HEK293 (cell line): ENCODE data around the gene EIF4E2.
A peak's percentile ranks its signal among the peaks of the same experiment; 100 is the strongest.

ENCODE experiments used
- CTCF ChIA-PET: fragments of 350-600 bp; formaldehyde crosslinking; extraction: SDS; loops from one replicate; lab custom pipeline; 2021; ENCODE audit warnings: antibody characterized with exemption; lab: Yijun Ruan, JAX
- POLR2A ChIA-PET: fragments of 300-600 bp; formaldehyde crosslinking; extraction: SDS; loops from one replicate; lab custom pipeline; 2020; ENCODE audit warnings: antibody characterized with exemption, inconsistent platforms; lab: Yijun Ruan, JAX
- H3K27ac ChIP-seq: fragments of 200-500 bp; sonication (Bioruptor generic); 2 replicates; pipeline ENCODE4 v1.5.1; 2014; ENCODE audit warnings: low read depth, low read length, control low read depth, inconsistent platforms; ENCODE audit errors: extremely low read depth
- H3K36me3 ChIP-seq, 2 experiments: fragments of 200-500 bp in 1 of 2; sonication (Bioruptor generic) in 1 of 2; 1 replicate in 1 of 2; 2 replicates in 1 of 2; pipeline ENCODE4 v1.5.1; 2014 to 2017; ENCODE audit warnings: inconsistent platforms in 2 of 2, low read length in 2 of 2; ENCODE audit not compliant: control insufficient read depth in 2 of 2, insufficient read depth in 1 of 2
- H3K4me1 ChIP-seq: fragments of 200-500 bp; sonication (Bioruptor generic); 2 replicates; pipeline ENCODE4 v1.5.1; 2014; ENCODE audit warnings: mild to moderate bottlenecking, low read length, inconsistent platforms; ENCODE audit not compliant: control insufficient read depth, insufficient read depth
- H3K4me3 ChIP-seq: 2 replicates; pipeline ENCODE4 v1.5.1; 2011; ENCODE audit warnings: low read depth, mild to moderate bottlenecking, control low read depth, low read length, moderate library complexity
- H3K9me3 ChIP-seq: fragments of 200-500 bp; sonication (Bioruptor generic); 2 replicates; pipeline ENCODE4 v1.5.1; 2014; ENCODE audit warnings: low read depth, low read length, inconsistent platforms; ENCODE audit not compliant: control insufficient read depth, insufficient read depth
- ATF2 ChIP-seq: fragments of 450-650 bp; formaldehyde crosslinking; IDR thresholded peaks from 2 replicates; pipeline ENCODE4 v1.5.1; 2016; ENCODE audit warnings: missing biosample characterization, missing genetic modification characterization, low read depth
- FEZF1 ChIP-seq: fragments of 450-650 bp; formaldehyde crosslinking; IDR thresholded peaks from 2 replicates; pipeline ENCODE4 v1.5.1; 2016; ENCODE audit warnings: missing biosample characterization, missing genetic modification characterization
- INSM2 ChIP-seq: fragments of 450-650 bp; formaldehyde crosslinking; IDR thresholded peaks from 2 replicates; pipeline ENCODE4 v1.5.1; 2016; ENCODE audit warnings: missing biosample characterization, missing genetic modification characterization
- PRDM6 ChIP-seq: fragments of 450-650 bp; formaldehyde crosslinking; IDR thresholded peaks from 2 replicates; pipeline ENCODE4 v1.5.1; 2017; ENCODE audit warnings: missing biosample characterization, missing genetic modification characterization
- SP3 ChIP-seq: fragments of 450-650 bp; formaldehyde crosslinking; IDR thresholded peaks from 2 replicates; pipeline ENCODE4 v1.5.1; 2016; ENCODE audit warnings: missing biosample characterization, missing genetic modification characterization
- ZBTB20 ChIP-seq: fragments of 450-650 bp; formaldehyde crosslinking; IDR thresholded peaks from 2 replicates; pipeline ENCODE4 v1.5.1; 2016; ENCODE audit warnings: missing biosample characterization, missing genetic modification characterization
- ZBTB7A ChIP-seq: fragments of 450-650 bp; formaldehyde crosslinking; IDR thresholded peaks from 2 replicates; pipeline ENCODE4 v1.5.1; 2016; ENCODE audit warnings: low read depth, missing biosample characterization, missing genetic modification characterization
- ZNF341 ChIP-seq: fragments of 450-650 bp; formaldehyde crosslinking; IDR thresholded peaks from 2 replicates; pipeline ENCODE4; 2016; ENCODE audit warnings: low read depth, missing biosample characterization, missing genetic modification characterization
- ZNF37A ChIP-seq: fragments of 450-650 bp; IDR thresholded peaks from 2 replicates; pipeline ENCODE4 v1.5.1; 2018; ENCODE audit warnings: missing biosample characterization, missing genetic modification characterization
- ZNF394 ChIP-seq: fragments of 450-650 bp; formaldehyde crosslinking; IDR thresholded peaks from 2 replicates; pipeline ENCODE4 v1.5.1; 2016; ENCODE audit warnings: missing biosample characterization, missing genetic modification characterization, mild to moderate bottlenecking, moderate library complexity, borderline replicate concordance
- ZNF521 ChIP-seq: fragments of 450-650 bp; formaldehyde crosslinking; IDR thresholded peaks from 2 replicates; pipeline ENCODE4 v1.5.1; 2017; ENCODE audit warnings: missing biosample characterization, mild to moderate bottlenecking, missing genetic modification characterization
- ZNF658 ChIP-seq: fragments of 450-650 bp; formaldehyde crosslinking; IDR thresholded peaks from 2 replicates; pipeline ENCODE4; 2016; ENCODE audit warnings: missing biosample characterization, missing genetic modification characterization
- ZNF701 ChIP-seq: fragments of 450-650 bp; formaldehyde crosslinking; IDR thresholded peaks from 2 replicates; pipeline ENCODE4 v1.5.1; 2016; ENCODE audit warnings: missing biosample characterization, missing genetic modification characterization
- ZNF747 ChIP-seq: fragments of 450-650 bp; formaldehyde crosslinking; IDR thresholded peaks from 2 replicates; pipeline ENCODE4 v1.5.1; 2016; ENCODE audit warnings: missing biosample characterization, missing genetic modification characterization
- ZNF768 ChIP-seq: fragments of 450-650 bp; formaldehyde crosslinking; IDR thresholded peaks from 2 replicates; pipeline ENCODE4 v1.5.1; 2018; ENCODE audit warnings: missing biosample characterization, mild to moderate bottlenecking, missing genetic modification characterization
- ZNF830 ChIP-seq: fragments of 450-650 bp; IDR thresholded peaks from 2 replicates; pipeline ENCODE4 v1.5.0; 2018; ENCODE audit warnings: missing biosample characterization, missing genetic modification characterization, low read depth, mild to moderate bottlenecking, moderate library complexity

EIF4E2 gene

GRCh38 chr2:232543928-232544631 lies 6.4 kb upstream of the EIF4E2 start:
- Histone ChIP-seq H3K4me1 (no peaks in the 10 kb centered on the region), H3K36me3 (peaks cover 12 to 29% of the 10 kb centered on the region in 2 experiments; a peak in 2 of 3 replicates), H3K4me3 (no peak overlapping the region), H3K9me3 (no peaks in the 10 kb centered on the region), H3K27ac (no peak overlapping the region)
- POLR2A ChIA-PET: no interaction called here
- CTCF ChIA-PET: interaction anchor here (1.0 to 1.7 kb wide), 2 partner anchors 20 to 22 kb away, joined by 3 to 4 read pairs; no protein-coding TSS in a partner anchor
- TF ChIP-seq INSM2: no peak
- peak; percentile 64 for TF ChIP-seq ZBTB20 (tag by site-specific recombination)

GRCh38 chr2:232544674-232545073 lies 5.8 kb upstream of the EIF4E2 start:
- Histone ChIP-seq H3K36me3 (peaks cover 12 to 29% of the 10 kb centered on the region in 2 experiments; a peak in 2 of 3 replicates), H3K27ac (no peak overlapping the region), H3K4me1 (no peaks in the 10 kb centered on the region), H3K9me3 (no peaks in the 10 kb centered on the region), H3K4me3 (no peak overlapping the region)
- CTCF ChIA-PET: interaction anchor here (1.0 to 1.7 kb wide), 2 partner anchors 21 to 23 kb away, joined by 3 to 4 read pairs; no protein-coding TSS in a partner anchor
- POLR2A ChIA-PET: no interaction called here
- TF ChIP-seq ZNF37A: no peak
- TF ChIP-seq ZNF394 (tag by site-specific recombination): no peak
- no peak for TF ChIP-seq SP3
- no peak for TF ChIP-seq ZBTB7A
- no peak for TF ChIP-seq ZNF341 (tag by site-specific recombination)
- no peak for TF ChIP-seq ZNF658 (tag by site-specific recombination)
- no peak for TF ChIP-seq ZNF768
- TF ChIP-seq ZNF830 (tag by site-specific recombination): no peak
- no peak for TF ChIP-seq ZNF747
- no peak for TF ChIP-seq FEZF1 (tag by site-specific recombination)
- TF ChIP-seq ZNF701 (tag by site-specific recombination): no peak
- no peak for TF ChIP-seq ZNF521
- no peak for TF ChIP-seq PRDM6 (tag by site-specific recombination)
- no peak for TF ChIP-seq ATF2
